HepG2 (cell line): Measurements from ENCODE around the gene BCO1. TPM values are rescaled to one million over a fixed set of nuclear protein-coding genes. Genes with fewer than 3 reads are reported as not detected.

Source experiments
- CCAR2 ChIP-seq: fragments of 200-400 bp; formaldehyde crosslinking; optimal IDR thresholded peaks from 2 replicates; pipeline ENCODE3; 2018; ENCODE audit warnings: low read depth, mild to moderate bottlenecking, low read length, moderate library complexity
- DNMT1 ChIP-seq: sonication (generic); formaldehyde crosslinking; IDR thresholded peaks from 2 replicates; pipeline ENCODE4 v1.5.1; 2020; ENCODE audit warnings: mild to moderate bottlenecking, missing genetic modification reagents
- ELF3 ChIP-seq: IDR thresholded peaks from 2 replicates; pipeline ENCODE4 v1.6.1; 2016; ENCODE audit warnings: missing genetic modification reagents, missing compliant biosample characterization
- GATAD1 ChIP-seq: IDR thresholded peaks from 2 replicates; pipeline ENCODE4 v1.6.1; 2016; ENCODE audit warnings: missing genetic modification reagents, missing compliant biosample characterization
- HDAC6 ChIP-seq: fragments of 200-600 bp; sonication (generic); IDR thresholded peaks from 2 replicates; pipeline ENCODE4 v1.7.0; 2017; ENCODE audit warnings: mild to moderate bottlenecking, antibody characterized with exemption, low read length, low read depth
- HNRNPL ChIP-seq: fragments of 200-400 bp; formaldehyde crosslinking; IDR thresholded peaks from 2 replicates; pipeline ENCODE4 v1.6.1; 2017; ENCODE audit warnings: mild to moderate bottlenecking, low read depth, low read length
- KDM2A ChIP-seq: sonication (generic); formaldehyde crosslinking; IDR thresholded peaks from 2 replicates; pipeline ENCODE4 v1.4.0; 2020; ENCODE audit warnings: low read depth, missing genetic modification reagents, borderline replicate concordance
- MIER3 ChIP-seq: IDR thresholded peaks from 2 replicates; pipeline ENCODE4 v1.6.1; 2016; ENCODE audit warnings: missing compliant biosample characterization, borderline replicate concordance
- RAD51 ChIP-seq: fragments of 450-650 bp; IDR thresholded peaks from 2 replicates; pipeline ENCODE4 v1.6.1; 2016; ENCODE audit warnings: borderline replicate concordance
- SMC3 ChIP-seq: IDR thresholded peaks from 2 replicates; pipeline ENCODE4 v1.6.1; 2011; ENCODE audit warnings: low read length, improper control_type of control experiment
- STAG1 ChIP-seq: sonication (generic); formaldehyde crosslinking; IDR thresholded peaks from 2 replicates; pipeline ENCODE4 v1.4.0; 2020; ENCODE audit warnings: missing genetic modification reagents
- WIZ ChIP-seq: sonication (generic); formaldehyde crosslinking; IDR thresholded peaks from 2 replicates; pipeline ENCODE4 v1.5.1; 2020; ENCODE audit warnings: mild to moderate bottlenecking, missing genetic modification reagents
- XRCC5 ChIP-seq: fragments of 200-400 bp; formaldehyde crosslinking; optimal IDR thresholded peaks from 2 replicates; pipeline ENCODE3; 2017; ENCODE audit warnings: mild to moderate bottlenecking, low read length
- ZNF121 ChIP-seq: sonication (generic); formaldehyde crosslinking; IDR thresholded peaks from 2 replicates; pipeline ENCODE4 v1.5.0; 2020; ENCODE audit warnings: mild to moderate bottlenecking, missing genetic modification reagents
- ZNF292 ChIP-seq: sonication (generic); formaldehyde crosslinking; IDR thresholded peaks from 2 replicates; pipeline ENCODE4 v1.8.1; 2022; ENCODE audit warnings: mild to moderate bottlenecking, low read depth, missing genetic modification reagents, borderline replicate concordance
- polyA plus RNA-seq, 8 experiments: library from polyadenylated mRNA; depleted of rRNA in 3 of 8; stranded (reverse) in 7 of 8; unstranded in 1 of 8; fragments of >200 nt; fragmentation: Illumina TruSeq in 4 of 8; extraction: Trizol in 4 of 8; gene quantifications; 2 replicates each; pipeline versions ENCODE4 v1.2.1 to v1.2.3, GENCODE V29; 2011 to 2016; ENCODE audit warnings: low read depth in 4 of 8, missing spikeins in 1 of 8, mixed read lengths in 1 of 8; ENCODE audit not compliant: insufficient read depth in 1 of 8
- total RNA-seq, 5 experiments: library from RNA; depleted of rRNA; stranded (reverse); fragments of >200 nt; fragmentation: Illumina TruSeq; extraction: Trizol; gene quantifications; 2 replicates each; pipeline ENCODE4 v1.2.3, GENCODE V29; 2016; ENCODE audit warnings: low read depth in 1 of 5
- TF ChIP-seq, protein P1 (sequence below): IDR thresholded peaks from 2 replicates; pipeline ENCODE4 v1.4.0; 2020; ENCODE audit warnings: mild to moderate bottlenecking, missing genetic modification reagents
- TF ChIP-seq, protein P2 (sequence below): sonication (generic); formaldehyde crosslinking; conservative IDR thresholded peaks from 2 replicates; pipeline ENCODE4 v1.8.0; 2022; ENCODE audit warnings: missing genetic modification reagents
- TF ChIP-seq, protein P3 (sequence below): sonication (generic); formaldehyde crosslinking; IDR thresholded peaks from 2 replicates; pipeline ENCODE4 v1.8.0; 2022; ENCODE audit warnings: mild to moderate bottlenecking, missing genetic modification reagents, moderate library complexity
- TF ChIP-seq, protein P4 (sequence below): sonication (generic); formaldehyde crosslinking; IDR thresholded peaks from 2 replicates; pipeline ENCODE4 v1.8.1; 2022; ENCODE audit warnings: mild to moderate bottlenecking, missing genetic modification reagents
- TF ChIP-seq, protein P5 (sequence below): sonication (generic); formaldehyde crosslinking; IDR thresholded peaks from 2 replicates; pipeline ENCODE4; 2020; ENCODE audit warnings: missing genetic modification reagents, mild to moderate bottlenecking, borderline replicate concordance

The BCO1 gene
- total and polyA plus RNA-seq, 2 of the 13 experiments (the other 11 are each of a cell fraction or from before 2014, with no cell fraction given), result 0.11 TPM; not detected in 1

- TF ChIP-seq, protein P1, sequence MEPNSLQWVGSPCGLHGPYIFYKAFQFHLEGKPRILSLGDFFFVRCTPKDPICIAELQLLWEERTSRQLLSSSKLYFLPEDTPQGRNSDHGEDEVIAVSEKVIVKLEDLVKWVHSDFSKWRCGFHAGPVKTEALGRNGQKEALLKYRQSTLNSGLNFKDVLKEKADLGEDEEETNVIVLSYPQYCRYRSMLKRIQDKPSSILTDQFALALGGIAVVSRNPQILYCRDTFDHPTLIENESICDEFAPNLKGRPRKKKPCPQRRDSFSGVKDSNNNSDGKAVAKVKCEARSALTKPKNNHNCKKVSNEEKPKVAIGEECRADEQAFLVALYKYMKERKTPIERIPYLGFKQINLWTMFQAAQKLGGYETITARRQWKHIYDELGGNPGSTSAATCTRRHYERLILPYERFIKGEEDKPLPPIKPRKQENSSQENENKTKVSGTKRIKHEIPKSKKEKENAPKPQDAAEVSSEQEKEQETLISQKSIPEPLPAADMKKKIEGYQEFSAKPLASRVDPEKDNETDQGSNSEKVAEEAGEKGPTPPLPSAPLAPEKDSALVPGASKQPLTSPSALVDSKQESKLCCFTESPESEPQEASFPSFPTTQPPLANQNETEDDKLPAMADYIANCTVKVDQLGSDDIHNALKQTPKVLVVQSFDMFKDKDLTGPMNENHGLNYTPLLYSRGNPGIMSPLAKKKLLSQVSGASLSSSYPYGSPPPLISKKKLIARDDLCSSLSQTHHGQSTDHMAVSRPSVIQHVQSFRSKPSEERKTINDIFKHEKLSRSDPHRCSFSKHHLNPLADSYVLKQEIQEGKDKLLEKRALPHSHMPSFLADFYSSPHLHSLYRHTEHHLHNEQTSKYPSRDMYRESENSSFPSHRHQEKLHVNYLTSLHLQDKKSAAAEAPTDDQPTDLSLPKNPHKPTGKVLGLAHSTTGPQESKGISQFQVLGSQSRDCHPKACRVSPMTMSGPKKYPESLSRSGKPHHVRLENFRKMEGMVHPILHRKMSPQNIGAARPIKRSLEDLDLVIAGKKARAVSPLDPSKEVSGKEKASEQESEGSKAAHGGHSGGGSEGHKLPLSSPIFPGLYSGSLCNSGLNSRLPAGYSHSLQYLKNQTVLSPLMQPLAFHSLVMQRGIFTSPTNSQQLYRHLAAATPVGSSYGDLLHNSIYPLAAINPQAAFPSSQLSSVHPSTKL (CRISPR knock-in tag), result peak; percentile 25; the same call in 1 of the 2 replicates
- TF ChIP-seq, protein P2, sequence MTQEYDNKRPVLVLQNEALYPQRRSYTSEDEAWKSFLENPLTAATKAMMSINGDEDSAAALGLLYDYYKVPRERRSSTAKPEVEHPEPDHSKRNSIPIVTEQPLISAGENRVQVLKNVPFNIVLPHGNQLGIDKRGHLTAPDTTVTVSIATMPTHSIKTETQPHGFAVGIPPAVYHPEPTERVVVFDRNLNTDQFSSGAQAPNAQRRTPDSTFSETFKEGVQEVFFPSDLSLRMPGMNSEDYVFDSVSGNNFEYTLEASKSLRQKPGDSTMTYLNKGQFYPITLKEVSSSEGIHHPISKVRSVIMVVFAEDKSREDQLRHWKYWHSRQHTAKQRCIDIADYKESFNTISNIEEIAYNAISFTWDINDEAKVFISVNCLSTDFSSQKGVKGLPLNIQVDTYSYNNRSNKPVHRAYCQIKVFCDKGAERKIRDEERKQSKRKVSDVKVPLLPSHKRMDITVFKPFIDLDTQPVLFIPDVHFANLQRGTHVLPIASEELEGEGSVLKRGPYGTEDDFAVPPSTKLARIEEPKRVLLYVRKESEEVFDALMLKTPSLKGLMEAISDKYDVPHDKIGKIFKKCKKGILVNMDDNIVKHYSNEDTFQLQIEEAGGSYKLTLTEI (CRISPR knock-in tag), result no peak
- TF ChIP-seq ZNF292 (CRISPR knock-in tag), result peak; percentile 18; the same call in 1 of the 2 replicates
- TF ChIP-seq HDAC6, result no peak
- TF ChIP-seq CCAR2, result no peak
- no peak for TF ChIP-seq ZNF121 (CRISPR knock-in tag)
- 0 out of 2 replicates have a peak, but pooled peaks have one; percentile 52 for TF ChIP-seq DNMT1 (CRISPR knock-in tag)
- TF ChIP-seq ELF3 (CRISPR knock-in tag), result peak; percentile 63; the same call in 1 of the 2 replicates
- TF ChIP-seq MIER3 (CRISPR knock-in tag), result no peak
- TF ChIP-seq, protein P3, sequence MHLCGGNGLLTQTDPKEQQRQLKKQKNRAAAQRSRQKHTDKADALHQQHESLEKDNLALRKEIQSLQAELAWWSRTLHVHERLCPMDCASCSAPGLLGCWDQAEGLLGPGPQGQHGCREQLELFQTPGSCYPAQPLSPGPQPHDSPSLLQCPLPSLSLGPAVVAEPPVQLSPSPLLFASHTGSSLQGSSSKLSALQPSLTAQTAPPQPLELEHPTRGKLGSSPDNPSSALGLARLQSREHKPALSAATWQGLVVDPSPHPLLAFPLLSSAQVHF (CRISPR knock-in tag), result 0 out of 2 replicates have a peak, but pooled peaks have one; percentile 26
- TF ChIP-seq, protein P4, sequence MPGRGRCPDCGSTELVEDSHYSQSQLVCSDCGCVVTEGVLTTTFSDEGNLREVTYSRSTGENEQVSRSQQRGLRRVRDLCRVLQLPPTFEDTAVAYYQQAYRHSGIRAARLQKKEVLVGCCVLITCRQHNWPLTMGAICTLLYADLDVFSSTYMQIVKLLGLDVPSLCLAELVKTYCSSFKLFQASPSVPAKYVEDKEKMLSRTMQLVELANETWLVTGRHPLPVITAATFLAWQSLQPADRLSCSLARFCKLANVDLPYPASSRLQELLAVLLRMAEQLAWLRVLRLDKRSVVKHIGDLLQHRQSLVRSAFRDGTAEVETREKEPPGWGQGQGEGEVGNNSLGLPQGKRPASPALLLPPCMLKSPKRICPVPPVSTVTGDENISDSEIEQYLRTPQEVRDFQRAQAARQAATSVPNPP (CRISPR knock-in tag), result no peak
- no peak for TF ChIP-seq RAD51
- TF ChIP-seq SMC3, result peak; percentile 60
- 0 out of 2 replicates have a peak, but pooled peaks have one; percentile 34 for TF ChIP-seq HNRNPL
- peak; percentile 50; the same call in 1 of the 2 replicates for TF ChIP-seq GATAD1
- TF ChIP-seq STAG1, result peak; percentile 69
- TF ChIP-seq, protein P5, sequence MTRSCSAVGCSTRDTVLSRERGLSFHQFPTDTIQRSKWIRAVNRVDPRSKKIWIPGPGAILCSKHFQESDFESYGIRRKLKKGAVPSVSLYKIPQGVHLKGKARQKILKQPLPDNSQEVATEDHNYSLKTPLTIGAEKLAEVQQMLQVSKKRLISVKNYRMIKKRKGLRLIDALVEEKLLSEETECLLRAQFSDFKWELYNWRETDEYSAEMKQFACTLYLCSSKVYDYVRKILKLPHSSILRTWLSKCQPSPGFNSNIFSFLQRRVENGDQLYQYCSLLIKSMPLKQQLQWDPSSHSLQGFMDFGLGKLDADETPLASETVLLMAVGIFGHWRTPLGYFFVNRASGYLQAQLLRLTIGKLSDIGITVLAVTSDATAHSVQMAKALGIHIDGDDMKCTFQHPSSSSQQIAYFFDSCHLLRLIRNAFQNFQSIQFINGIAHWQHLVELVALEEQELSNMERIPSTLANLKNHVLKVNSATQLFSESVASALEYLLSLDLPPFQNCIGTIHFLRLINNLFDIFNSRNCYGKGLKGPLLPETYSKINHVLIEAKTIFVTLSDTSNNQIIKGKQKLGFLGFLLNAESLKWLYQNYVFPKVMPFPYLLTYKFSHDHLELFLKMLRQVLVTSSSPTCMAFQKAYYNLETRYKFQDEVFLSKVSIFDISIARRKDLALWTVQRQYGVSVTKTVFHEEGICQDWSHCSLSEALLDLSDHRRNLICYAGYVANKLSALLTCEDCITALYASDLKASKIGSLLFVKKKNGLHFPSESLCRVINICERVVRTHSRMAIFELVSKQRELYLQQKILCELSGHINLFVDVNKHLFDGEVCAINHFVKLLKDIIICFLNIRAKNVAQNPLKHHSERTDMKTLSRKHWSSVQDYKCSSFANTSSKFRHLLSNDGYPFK (CRISPR knock-in tag), result peak; percentile 32; the same call in 1 of the 2 replicates
- peak; percentile 55; the same call in 1 of the 2 replicates for TF ChIP-seq KDM2A (CRISPR knock-in tag)
- peak; percentile 82 for TF ChIP-seq XRCC5
- TF ChIP-seq WIZ (CRISPR knock-in tag), result 0 out of 2 replicates have a peak, but pooled peaks have one; percentile 55
These were observed 23.7 kb upstream of the BCO1 start (continued) for GRCh38 chr16:81214745-81215166.
